Measurements from ENCODE around the gene LCN2.

LCN2 gene

DNA sequence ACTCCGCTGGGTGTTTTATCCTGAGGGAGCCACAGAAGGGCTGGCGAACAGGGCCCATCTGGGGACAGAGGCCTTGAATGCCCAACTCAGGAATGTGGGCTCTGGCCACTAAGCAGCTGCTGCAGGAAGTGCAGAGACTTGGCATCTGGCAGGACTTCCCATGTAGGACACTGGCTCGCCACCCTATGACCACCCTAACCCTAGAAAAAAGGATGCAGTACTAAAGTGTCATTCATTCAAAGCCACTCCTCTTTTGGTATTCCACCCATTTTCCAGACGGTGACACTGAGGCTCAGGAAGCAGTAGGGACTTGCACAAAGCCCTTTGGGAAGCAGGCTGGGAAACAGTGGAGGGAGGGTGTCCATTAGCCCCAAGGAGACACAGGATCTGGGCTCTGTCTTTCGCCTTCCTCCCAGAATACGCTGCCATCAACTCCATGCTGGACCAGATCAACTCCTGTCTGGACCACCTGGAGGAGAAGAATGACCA is 13.8 kb downstream of the LCN2 start:
- H3K36me3 ChIP-seq (ENCODE audit: insufficient read depth, insufficient read length, low read length): peaks cover 57% of the 10 kb centered on the region
- no peak overlapping the region for H3K4me3 ChIP-seq (ENCODE audit: insufficient read length, low read depth)
- H3K4me1 ChIP-seq (ENCODE audit: insufficient read depth, insufficient read length): peaks cover 2% of the 10 kb centered on the region
- no peaks in the 10 kb centered on the region for H3K9me3 ChIP-seq (ENCODE audit: insufficient read depth, low read length)
- no peak for TF ChIP-seq YY1 (IDR thresholded peaks at IDR 0.05; ENCODE audit: insufficient read depth, insufficient read length)
- H3K9ac ChIP-seq (ENCODE audit: insufficient read length, low read depth): no peak overlapping the region
- no peak for DNase-seq (ENCODE audit: low read depth, low spot score)
- no peaks in the 10 kb centered on the region for H3K27me3 ChIP-seq (ENCODE audit: insufficient read depth, insufficient read length)

DNA sequence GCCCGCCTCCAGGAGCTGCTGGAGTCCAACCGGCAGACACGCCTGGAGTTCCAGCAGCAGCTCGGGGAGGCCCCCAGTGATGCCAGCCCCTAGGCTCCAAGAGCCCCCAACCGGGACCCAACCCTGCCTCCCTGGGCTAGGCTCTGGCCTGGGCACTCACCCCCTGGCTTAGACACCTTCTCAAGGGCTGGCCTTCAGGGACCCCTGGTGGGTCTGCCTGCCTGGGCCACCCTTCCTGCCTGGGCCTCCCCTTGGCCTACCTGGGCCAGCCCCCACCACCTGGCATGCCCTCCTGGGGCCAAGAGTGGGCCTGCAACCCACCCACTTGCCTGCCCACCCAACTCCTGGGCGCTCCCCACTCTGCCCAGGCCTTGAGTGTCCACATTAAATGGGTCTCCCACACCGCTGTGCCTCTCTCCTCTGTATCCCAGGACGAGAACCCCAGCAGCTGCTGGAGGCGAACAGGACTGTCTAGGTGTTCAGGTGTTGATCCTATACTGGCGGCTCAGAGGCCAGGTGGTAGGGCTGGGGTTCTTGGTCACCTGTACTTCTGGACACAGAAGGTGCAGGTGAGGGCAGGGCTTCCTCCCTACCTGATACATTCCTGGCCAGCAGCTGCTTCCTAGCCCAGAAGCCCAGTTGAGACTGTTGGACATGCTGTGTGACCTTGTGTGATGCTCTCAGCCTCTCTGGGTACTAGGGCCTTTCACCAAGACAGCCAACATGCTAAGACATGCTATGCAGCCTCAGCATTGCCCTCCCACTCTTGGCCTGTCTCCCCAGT is 14.5 kb downstream of the LCN2 start:
- Histone ChIP-seq H3K9ac (ENCODE audit: insufficient read length, low read depth) (no peak overlapping the region), H3K4me1 (ENCODE audit: insufficient read depth, insufficient read length) (peaks cover 2% of the 10 kb centered on the region), H3K9me3 (ENCODE audit: insufficient read depth, low read length) (no peaks in the 10 kb centered on the region), H3K4me3 (ENCODE audit: insufficient read length, low read depth) (no peak overlapping the region), H3K36me3 (ENCODE audit: insufficient read depth, insufficient read length, low read length) (peaks cover 61% of the 10 kb centered on the region), H3K27me3 (ENCODE audit: insufficient read depth, insufficient read length) (no peaks in the 10 kb centered on the region)
- no peak for TF ChIP-seq SUZ12 (IDR thresholded peaks at IDR 0.05; ENCODE audit: extremely low read depth, insufficient read depth, insufficient read length)
- no peak for TF ChIP-seq YY1 (IDR thresholded peaks at IDR 0.05; ENCODE audit: insufficient read depth, insufficient read length)
- no peak for TF ChIP-seq ZNF274 (IDR thresholded peaks at IDR 0.05; ENCODE audit: low read depth, low read length)
- no peak for DNase-seq (ENCODE audit: low read depth, low spot score)

DNA sequence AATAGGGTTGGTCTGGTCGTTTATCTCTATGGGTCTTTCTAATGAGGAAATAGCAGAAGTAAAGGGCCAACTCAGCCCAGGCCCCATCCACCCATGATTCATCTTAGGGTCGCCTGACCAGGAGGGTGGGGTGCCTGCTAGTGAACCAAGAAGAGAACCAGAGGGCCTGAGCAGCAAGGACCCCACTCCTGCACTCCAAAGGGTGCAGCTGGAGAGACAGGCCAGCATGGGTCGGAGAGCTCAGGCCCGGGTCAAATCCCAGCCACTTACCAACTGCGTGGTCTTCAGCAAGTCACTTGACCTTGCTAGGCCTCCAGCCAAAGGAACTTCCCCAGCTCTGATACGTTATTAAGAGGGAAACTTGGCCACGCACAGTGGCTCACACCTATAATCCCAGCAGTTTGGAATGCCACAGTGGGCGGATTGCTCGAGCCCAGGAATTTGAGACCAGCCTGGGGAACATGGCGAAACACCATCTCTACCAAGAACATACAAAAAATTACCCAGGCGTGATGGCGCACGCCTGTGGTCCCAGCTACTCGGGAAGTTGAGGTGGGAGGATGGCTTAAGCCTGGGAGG is 15.1 kb downstream of the LCN2 start:
- DNase-seq (ENCODE audit: low read depth, low spot score): no peak
- H3K9me3 ChIP-seq (ENCODE audit: insufficient read depth, low read length): no peaks in the 10 kb centered on the region
- no peaks in the 10 kb centered on the region for H3K27me3 ChIP-seq (ENCODE audit: insufficient read depth, insufficient read length)
- no peak for TF ChIP-seq ZNF274 (IDR thresholded peaks at IDR 0.05; ENCODE audit: low read depth, low read length)
- no peak for TF ChIP-seq SUZ12 (IDR thresholded peaks at IDR 0.05; ENCODE audit: extremely low read depth, insufficient read depth, insufficient read length)
- no peak for TF ChIP-seq YY1 (IDR thresholded peaks at IDR 0.05; ENCODE audit: insufficient read depth, insufficient read length)
- H3K4me1 ChIP-seq (ENCODE audit: insufficient read depth, insufficient read length): peaks cover 2% of the 10 kb centered on the region
- H3K4me3 ChIP-seq (ENCODE audit: insufficient read length, low read depth): no peak overlapping the region
- no peak overlapping the region for H3K9ac ChIP-seq (ENCODE audit: insufficient read length, low read depth)
- peaks cover 68% of the 10 kb centered on the region for H3K36me3 ChIP-seq (ENCODE audit: insufficient read depth, insufficient read length, low read length)

DNA sequence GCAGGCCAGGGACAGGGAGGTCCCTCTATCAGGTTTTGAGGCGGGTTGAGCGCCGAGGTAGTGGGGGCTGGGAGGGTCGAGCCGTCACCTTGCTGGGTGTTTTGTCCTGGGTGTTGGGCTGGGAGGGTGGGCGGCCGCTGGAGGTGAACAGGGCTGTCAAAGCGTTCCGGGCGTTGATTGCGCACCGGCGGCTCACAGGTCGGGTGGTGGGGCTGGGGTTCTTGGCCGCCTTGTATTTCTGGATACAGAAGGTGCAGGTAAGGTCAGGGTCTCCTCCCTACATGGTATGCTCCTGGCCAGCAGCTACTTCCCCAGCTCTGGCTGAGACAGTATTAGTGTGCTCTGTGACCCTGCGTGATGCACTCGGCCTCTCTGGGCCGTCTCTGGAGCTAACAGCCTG is 16.9 kb downstream of the LCN2 start:
- TF ChIP-seq YY1 (IDR thresholded peaks at IDR 0.05; ENCODE audit: insufficient read depth, insufficient read length) (no peak), SUZ12 (IDR thresholded peaks at IDR 0.05; ENCODE audit: extremely low read depth, insufficient read depth, insufficient read length) (no peak), ZNF274 (IDR thresholded peaks at IDR 0.05; ENCODE audit: low read depth, low read length) (no peak)
- Histone ChIP-seq H3K27me3 (ENCODE audit: insufficient read depth, insufficient read length) (no peaks in the 10 kb centered on the region), H3K4me3 (ENCODE audit: insufficient read length, low read depth) (no peak overlapping the region), H3K9me3 (ENCODE audit: insufficient read depth, low read length) (no peaks in the 10 kb centered on the region), H3K4me1 (ENCODE audit: insufficient read depth, insufficient read length) (peaks cover 2% of the 10 kb centered on the region), H3K9ac (ENCODE audit: insufficient read length, low read depth) (no peak overlapping the region), H3K36me3 (ENCODE audit: insufficient read depth, insufficient read length, low read length) (peaks cover 77% of the 10 kb centered on the region)
- no peak for DNase-seq (ENCODE audit: low read depth, low spot score)

DNA sequence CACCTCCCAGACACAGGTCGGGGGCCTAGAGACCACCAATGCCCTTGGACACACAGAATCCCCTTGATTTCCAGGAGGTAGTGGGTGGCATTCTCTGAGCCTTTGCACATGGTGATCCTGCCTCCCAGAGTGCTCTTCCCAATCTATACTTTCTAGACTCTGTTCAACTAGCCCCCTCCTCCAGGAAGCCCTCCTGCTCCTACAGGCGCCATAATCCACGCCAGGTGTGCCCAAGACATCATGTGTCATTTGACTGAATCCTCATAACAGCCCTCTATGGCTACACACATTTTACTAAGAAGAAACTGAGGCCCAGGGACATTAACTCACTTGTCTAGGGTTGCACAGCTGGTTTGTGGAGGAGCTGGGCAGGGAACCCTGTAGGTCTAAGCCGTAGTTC is 18.0 kb downstream of the LCN2 start:
- Histone ChIP-seq H3K27me3 (ENCODE audit: insufficient read depth, insufficient read length) (no peaks in the 10 kb centered on the region), H3K36me3 (ENCODE audit: insufficient read depth, insufficient read length, low read length) (peaks cover 72% of the 10 kb centered on the region), H3K4me3 (ENCODE audit: insufficient read length, low read depth) (no peak overlapping the region), H3K9me3 (ENCODE audit: insufficient read depth, low read length) (no peaks in the 10 kb centered on the region), H3K9ac (ENCODE audit: insufficient read length, low read depth) (peak overlapping the region; percentile 21), H3K4me1 (ENCODE audit: insufficient read depth, insufficient read length) (no peaks in the 10 kb centered on the region)
- DNase-seq (ENCODE audit: low read depth, low spot score): no peak
- TF ChIP-seq ZNF274 (IDR thresholded peaks at IDR 0.05; ENCODE audit: low read depth, low read length) (no peak), SUZ12 (IDR thresholded peaks at IDR 0.05; ENCODE audit: extremely low read depth, insufficient read depth, insufficient read length) (no peak), YY1 (IDR thresholded peaks at IDR 0.05; ENCODE audit: insufficient read depth, insufficient read length) (no peak)

DNA sequence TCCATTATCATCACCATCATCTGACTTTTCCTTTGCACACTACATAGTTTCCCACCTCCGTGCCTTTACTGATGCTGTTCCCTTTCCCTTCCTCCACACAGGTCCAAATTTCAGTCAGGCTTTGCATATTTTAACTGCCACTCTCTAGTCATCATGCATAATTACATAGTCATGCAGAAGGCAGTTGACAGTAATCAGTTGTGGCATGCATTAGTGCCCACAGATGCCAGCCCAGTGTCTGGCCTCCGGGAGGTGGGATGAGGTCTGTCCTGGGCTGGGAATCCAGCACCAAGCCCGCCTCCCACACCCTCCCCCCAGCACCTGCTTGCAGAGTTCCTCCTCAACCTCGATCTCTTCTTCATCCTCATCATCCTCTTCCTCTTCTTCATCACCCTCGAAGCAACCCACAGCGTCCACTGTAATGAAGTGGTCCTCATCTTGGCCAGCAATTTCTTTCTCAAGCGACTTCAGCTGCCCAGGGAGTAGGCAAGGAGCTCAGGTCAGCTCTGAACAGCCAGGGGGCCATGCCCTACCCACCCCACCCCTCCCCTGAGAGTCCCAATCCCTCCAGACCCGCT is 19.6 kb downstream of the LCN2 start:
- TF ChIP-seq SUZ12 (IDR thresholded peaks at IDR 0.05; ENCODE audit: extremely low read depth, insufficient read depth, insufficient read length) (no peak), ZNF274 (IDR thresholded peaks at IDR 0.05; ENCODE audit: low read depth, low read length) (no peak), YY1 (IDR thresholded peaks at IDR 0.05; ENCODE audit: insufficient read depth, insufficient read length) (no peak)
- Histone ChIP-seq H3K4me3 (ENCODE audit: insufficient read length, low read depth) (no peak overlapping the region), H3K4me1 (ENCODE audit: insufficient read depth, insufficient read length) (no peaks in the 10 kb centered on the region), H3K9me3 (ENCODE audit: insufficient read depth, low read length) (no peaks in the 10 kb centered on the region), H3K36me3 (ENCODE audit: insufficient read depth, insufficient read length, low read length) (peaks cover 61% of the 10 kb centered on the region), H3K9ac (ENCODE audit: insufficient read length, low read depth) (no peak overlapping the region), H3K27me3 (ENCODE audit: insufficient read depth, insufficient read length) (no peaks in the 10 kb centered on the region)
- no peak for DNase-seq (ENCODE audit: low read depth, low spot score)

DNA sequence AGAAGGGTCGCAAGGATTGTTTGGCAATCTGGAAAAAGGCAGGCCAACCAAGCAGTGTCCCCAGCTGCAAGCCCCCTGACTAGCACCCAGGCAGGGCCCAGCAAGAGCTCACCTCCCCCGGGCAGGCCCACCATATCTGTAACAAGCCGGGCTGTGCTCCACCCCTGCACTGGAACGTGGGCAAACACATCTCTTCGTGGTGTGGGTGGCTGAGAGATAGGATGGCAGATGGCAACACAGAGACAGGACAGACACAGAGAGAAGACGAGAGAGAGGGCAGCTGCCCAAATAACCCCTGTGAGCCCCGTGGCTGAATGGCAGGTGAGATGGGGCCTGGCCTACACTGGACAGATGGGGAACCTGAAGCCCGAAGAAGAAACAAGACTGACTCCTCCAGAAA is 20.2 kb downstream of the LCN2 start:
- H3K4me3 ChIP-seq (ENCODE audit: insufficient read length, low read depth): no peak overlapping the region
- no peak for DNase-seq (ENCODE audit: low read depth, low spot score)
- no peak for TF ChIP-seq ZNF274 (IDR thresholded peaks at IDR 0.05; ENCODE audit: low read depth, low read length)
- TF ChIP-seq YY1 (IDR thresholded peaks at IDR 0.05; ENCODE audit: insufficient read depth, insufficient read length): no peak
- no peak for TF ChIP-seq SUZ12 (IDR thresholded peaks at IDR 0.05; ENCODE audit: extremely low read depth, insufficient read depth, insufficient read length)
- H3K4me1 ChIP-seq (ENCODE audit: insufficient read depth, insufficient read length): peaks cover 3% of the 10 kb centered on the region
- peaks cover 60% of the 10 kb centered on the region for H3K36me3 ChIP-seq (ENCODE audit: insufficient read depth, insufficient read length, low read length)
- H3K9me3 ChIP-seq (ENCODE audit: insufficient read depth, low read length): no peaks in the 10 kb centered on the region
- H3K9ac ChIP-seq (ENCODE audit: insufficient read length, low read depth): no peak overlapping the region
- H3K27me3 ChIP-seq (ENCODE audit: insufficient read depth, insufficient read length): no peaks in the 10 kb centered on the region
